Mesenchymal stem cell (in vitro differentiated cells and primary cell): ENCODE results near the gene EMX1.

ENCODE experiments used
- DNase-seq: peaks from one replicate; pipeline ENCODE4 v3.0.0-alpha.2; 2013
- H2AFZ ChIP-seq: one replicate; pipeline ENCODE4 v1.6.1; 2013; ENCODE audit warnings: low read depth, mild to moderate bottlenecking, control low read depth, inconsistent platforms, low read length, moderate library complexity
- H2AK5ac ChIP-seq: 2 replicates; pipeline ENCODE4 v1.6.1; 2013; ENCODE audit warnings: low read length, moderate library complexity, mild to moderate bottlenecking, inconsistent platforms; ENCODE audit not compliant: severe bottlenecking
- H2BK120ac ChIP-seq: one replicate; pipeline ENCODE4 v1.6.1; 2013; ENCODE audit warnings: low read depth, mild to moderate bottlenecking, inconsistent platforms, low read length, moderate library complexity
- H2BK12ac ChIP-seq, 2 experiments: one replicate each; pipeline ENCODE4 v1.6.1; 2013; ENCODE audit warnings: inconsistent platforms in 2 of 2, low read length in 2 of 2, mild to moderate bottlenecking in 2 of 2, moderate library complexity in 2 of 2, control low read depth in 1 of 2
- H2BK15ac ChIP-seq: one replicate; pipeline ENCODE4 v1.6.1; 2013; ENCODE audit warnings: mild to moderate bottlenecking, low read depth, inconsistent platforms; ENCODE audit not compliant: poor library complexity, severe bottlenecking
- H2BK5ac ChIP-seq: 2 replicates; pipeline ENCODE4 v1.6.1; 2013; ENCODE audit warnings: low read depth, mild to moderate bottlenecking, low read length, control low read depth, inconsistent platforms; ENCODE audit not compliant: poor library complexity, severe bottlenecking
- H3K14ac ChIP-seq, 2 experiments: one replicate each; pipeline ENCODE4 v1.6.1; 2013; ENCODE audit warnings: inconsistent platforms in 2 of 2, low read length in 2 of 2, control low read depth in 1 of 2, mild to moderate bottlenecking in 1 of 2, moderate library complexity in 1 of 2
- H3K18ac ChIP-seq, 2 experiments: one replicate each; pipeline ENCODE4 v1.6.1; 2013; ENCODE audit warnings: inconsistent platforms in 2 of 2, low read length in 2 of 2, control low read depth in 1 of 2, low read depth in 1 of 2, mild to moderate bottlenecking in 1 of 2
- H3K23ac ChIP-seq, 2 experiments: one replicate each; pipeline ENCODE4 v1.6.1; 2013; ENCODE audit warnings: inconsistent platforms in 2 of 2, low read length in 2 of 2, mild to moderate bottlenecking in 2 of 2, moderate library complexity in 2 of 2, control low read depth in 1 of 2
- H3K27ac ChIP-seq: 2 replicates; pipeline ENCODE4 v1.5.1; 2013; ENCODE audit warnings: mild to moderate bottlenecking, moderate library complexity, low read length, control low read depth, inconsistent platforms; ENCODE audit not compliant: poor library complexity, severe bottlenecking
- H3K27me3 ChIP-seq, 2 experiments: 2 replicates each; pipeline versions ENCODE4 v1.6.1 to v1.7.0; 2013; ENCODE audit warnings: low read length in 2 of 2, mild to moderate bottlenecking in 2 of 2, moderate library complexity in 2 of 2, control low read depth in 1 of 2, inconsistent platforms in 1 of 2; ENCODE audit not compliant: control insufficient read depth in 1 of 2, insufficient read depth in 1 of 2
- H3K36me3 ChIP-seq, 2 experiments: 2 replicates each; pipeline versions ENCODE4 v1.6.1 to v1.7.0; 2013; ENCODE audit warnings: low read length in 2 of 2, control low read depth in 1 of 2, inconsistent platforms in 1 of 2, low read depth in 1 of 2, mild to moderate bottlenecking in 1 of 2; ENCODE audit not compliant: insufficient read depth in 2 of 2, control insufficient read depth in 1 of 2
- H3K4ac ChIP-seq, 2 experiments: one replicate each; pipeline ENCODE4 v1.6.1; 2013; ENCODE audit warnings: inconsistent platforms in 2 of 2, low read length in 2 of 2, mild to moderate bottlenecking in 2 of 2, moderate library complexity in 2 of 2, control low read depth in 1 of 2, low read depth in 1 of 2
- H3K4me1 ChIP-seq: 2 replicates; pipeline ENCODE4 v1.6.1; 2013; ENCODE audit warnings: low read depth, low read length, control low read depth; ENCODE audit not compliant: control insufficient read depth, insufficient read depth
- H3K4me2 ChIP-seq: 2 replicates; pipeline ENCODE4 v1.6.1; 2013; ENCODE audit warnings: low read length, mild to moderate bottlenecking, inconsistent platforms; ENCODE audit not compliant: poor library complexity, severe bottlenecking
- H3K4me3 ChIP-seq, 2 experiments: 2 replicates each; pipeline versions ENCODE4 v1.5.1 to v1.7.0; 2013; ENCODE audit warnings: low read length in 2 of 2, mild to moderate bottlenecking in 2 of 2, control low read depth in 1 of 2, low read depth in 1 of 2; ENCODE audit not compliant: insufficient read depth in 1 of 2
- H3K79me1 ChIP-seq: replicated peaks from 2 replicates; pipeline ENCODE4 v1.6.1; 2013; ENCODE audit warnings: mild to moderate bottlenecking, control low read depth, low read length, inconsistent platforms; ENCODE audit not compliant: poor library complexity, severe bottlenecking
- H3K9ac ChIP-seq: 2 replicates; pipeline ENCODE4 v1.7.0; 2013; ENCODE audit warnings: mild to moderate bottlenecking, low read length, moderate library complexity
- H3K9me3 ChIP-seq: 2 replicates; pipeline ENCODE4 v1.7.0; 2013; ENCODE audit warnings: mild to moderate bottlenecking, low read length; ENCODE audit not compliant: control insufficient read depth
- H4K8ac ChIP-seq: one replicate; pipeline ENCODE4 v1.6.1; 2013; ENCODE audit warnings: inconsistent platforms, mild to moderate bottlenecking, low read length, moderate library complexity
- H4K91ac ChIP-seq: one replicate; pipeline ENCODE4 v1.6.1; 2013; ENCODE audit warnings: mild to moderate bottlenecking, low read length, inconsistent platforms
- WGBS: methylation state at CpG from one replicate; pipeline ENCODE4 v1.1.7; 2013; ENCODE audit warnings: mixed read lengths; 5-methylcytosine and 5-hydroxymethylcytosine counted together

Gene EMX1

DNA sequence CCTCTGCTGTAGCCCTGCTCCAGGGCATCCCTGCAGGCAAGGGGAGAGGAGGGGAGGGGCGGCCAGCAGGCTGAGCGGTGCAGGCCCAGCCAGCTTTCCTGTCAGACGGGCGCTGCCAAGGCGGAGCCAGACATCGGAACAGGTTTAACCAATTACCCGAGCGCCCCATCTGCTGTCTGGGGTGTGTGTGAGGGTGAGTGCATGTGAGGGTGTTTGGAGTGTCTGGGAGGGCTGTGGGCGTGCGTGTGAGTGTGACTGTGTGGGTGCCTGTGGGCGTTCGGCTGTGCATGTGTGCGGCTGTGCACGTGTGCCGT lies 20.0 kb downstream of the EMX1 start:
- Histone ChIP-seq H3K27me3 (peaks cover 6 to 53% of the 10 kb centered on the region in 2 experiments), H3K36me3 (peaks cover 0 to 5% of the 10 kb centered on the region in 2 experiments), H3K4me2 (no peak overlapping the region), H3K23ac (no peak overlapping the region), H2BK120ac (no peak overlapping the region), H4K91ac (no peak overlapping the region), H3K4ac (no peak overlapping the region), H2AFZ (no peak overlapping the region), H3K4me3 (no peak overlapping the region), H3K27ac (no peak overlapping the region), H3K14ac (no peak overlapping the region), H2BK5ac (no peak overlapping the region), H2BK15ac (no peak overlapping the region), H3K9me3 (no peaks in the 10 kb centered on the region), H3K9ac (no peak overlapping the region), H3K18ac (no peak overlapping the region), H2AK5ac (no peak overlapping the region), H4K8ac (no peak overlapping the region), H2BK12ac (no peak overlapping the region), H3K79me1 (no peaks in the 10 kb centered on the region), H3K4me1 (peaks cover 32% of the 10 kb centered on the region)
- DNase-seq = no peak
- 93% methylated on average over 15 of the region's 15 CpGs for WGBS

- Histone ChIP-seq H2AK5ac (no peak overlapping the region), H3K4me1 (peaks cover 27% of the 10 kb centered on the region), H3K27me3 (peaks cover 6 to 42% of the 10 kb centered on the region in 2 experiments), H3K36me3 (peaks cover 0 to 13% of the 10 kb centered on the region in 2 experiments), H2BK12ac (no peak overlapping the region), H3K4me2 (no peak overlapping the region), H4K8ac (no peak overlapping the region), H2BK120ac (no peak overlapping the region), H3K23ac (no peak overlapping the region), H3K9me3 (no peaks in the 10 kb centered on the region), H2AFZ (no peak overlapping the region), H2BK5ac (no peak overlapping the region), H3K79me1 (no peaks in the 10 kb centered on the region), H3K4ac (no peak overlapping the region), H2BK15ac (no peak overlapping the region), H3K14ac (no peak overlapping the region), H3K4me3 (no peak overlapping the region), H4K91ac (no peak overlapping the region), H3K9ac (no peak overlapping the region), H3K27ac (no peak overlapping the region), H3K18ac (no peak overlapping the region)
- no peak for DNase-seq
- WGBS = 93% methylated on average over 4 of the region's 5 CpGs
Measured at GRCh38 chr2:72938455-72938854, 21.1 kb downstream of the EMX1 start.

- Histone ChIP-seq H2BK120ac (no peak overlapping the region), H3K4me2 (peak overlapping the region; percentile 7), H3K14ac (peak overlapping the region in 1 of 2 experiments; percentile 44), H4K91ac (no peak overlapping the region), H2BK12ac (no peak overlapping the region), H3K23ac (no peak overlapping the region), H4K8ac (no peak overlapping the region), H2AFZ (no peak overlapping the region), H3K18ac (peak overlapping the region in 1 of 2 experiments; percentile 26), H3K4ac (no peak overlapping the region), H3K27me3 (peaks cover 6 to 26% of the 10 kb centered on the region in 2 experiments), H3K9ac (no peak overlapping the region), H3K36me3 (peaks cover 0 to 29% of the 10 kb centered on the region in 2 experiments), H2BK15ac (peak overlapping the region; percentile 50), H3K27ac (peak overlapping the region; percentile 63), H3K9me3 (no peaks in the 10 kb centered on the region), H3K79me1 (no peaks in the 10 kb centered on the region), H2BK5ac (peak overlapping the region; percentile 51), H3K4me1 (peaks cover 27% of the 10 kb centered on the region), H2AK5ac (peak overlapping the region; percentile 65), H3K4me3 (no peak overlapping the region)
- WGBS = 76% methylated on average over 6 of the region's 6 CpGs
- no peak for DNase-seq
Measured at GRCh38 chr2:72940361-72940760, 23.0 kb downstream of the EMX1 start.

GRCh38 chr2:72940786-72941185 lies 23.5 kb downstream of the EMX1 start:
- no peaks in the 10 kb centered on the region for H3K79me1 ChIP-seq
- H3K36me3 ChIP-seq = peaks cover 0 to 29% of the 10 kb centered on the region in 2 experiments
- WGBS = 12% methylated on average over 2 of the region's 6 CpGs
- peak overlapping the region; percentile 23 for H2AK5ac ChIP-seq
- H3K27me3 ChIP-seq = peaks cover 6 to 22% of the 10 kb centered on the region in 2 experiments
- no peak overlapping the region for H3K4ac ChIP-seq
- H3K18ac ChIP-seq = peak overlapping the region in 1 of 2 experiments; percentile 26
- H4K91ac ChIP-seq = no peak overlapping the region
- H3K14ac ChIP-seq = peak overlapping the region in 1 of 2 experiments; percentile 44
- no peak overlapping the region for H2BK5ac ChIP-seq
- H2BK15ac ChIP-seq = peak overlapping the region; percentile 50
- no peak overlapping the region for H3K23ac ChIP-seq
- peak overlapping the region; percentile 75 for H3K27ac ChIP-seq
- peak overlapping the region; percentile 7 for H3K4me2 ChIP-seq
- H3K9me3 ChIP-seq = no peaks in the 10 kb centered on the region
- H2BK120ac ChIP-seq = no peak overlapping the region
- H4K8ac ChIP-seq = no peak overlapping the region
- H2BK12ac ChIP-seq = no peak overlapping the region
- peaks cover 27% of the 10 kb centered on the region for H3K4me1 ChIP-seq
- no peak overlapping the region for H3K9ac ChIP-seq
- DNase-seq = peak; percentile 36
- H3K4me3 ChIP-seq = no peak overlapping the region
- H2AFZ ChIP-seq = no peak overlapping the region
